Upper lobe of left lung (tissue), 4 donors: ENCODE results near the gene LRP1B.

Experiments
- CTCF ChIP-seq, 6 experiments: fragments of 450-650 bp in 4 of 6; fragments of 200-600 bp in 2 of 6; sonication (generic) in 2 of 6; IDR thresholded peaks; one replicate each; pipeline ENCODE4 v1.5.1; 2016 to 2019; ENCODE audit warnings: antibody characterized with exemption in 6 of 6
- POLR2A ChIP-seq, 4 donors: fragments of 450-650 bp; IDR thresholded peaks; one replicate each; pipeline ENCODE4 v1.5.1; 2016 to 2017; ENCODE audit warnings: antibody characterized with exemption in 4 of 4, mild to moderate bottlenecking in 2 of 4
- POLR2AphosphoS5 ChIP-seq, 2 donors: sonication (generic); formaldehyde crosslinking; IDR thresholded peaks; one replicate each; pipeline ENCODE4 v1.5.1; 2017; ENCODE audit warnings: antibody characterized with exemption in 2 of 2

- no peak for TF ChIP-seq POLR2A (IDR thresholded peaks at IDR 0.05)
- TF ChIP-seq POLR2AphosphoS5 (IDR thresholded peaks at IDR 0.05) = no peak
- no peak for TF ChIP-seq CTCF (IDR thresholded peaks at IDR 0.05)
Measured at GRCh38 chr2:141589314-141589713, 541.5 kb downstream of the LRP1B start.
